A549 treated with dexamethasone at 1 μM for 4 hours (cell line): ENCODE data around the gene SLC14A1. TPM values are rescaled to one million over a fixed set of nuclear protein-coding genes. Genes with fewer than 3 reads are reported as not detected.

ENCODE experiments used
- total RNA-seq: library from RNA; stranded (reverse); fragments of 200-300 nt; extraction: Qiagen RNA extraction; gene quantifications from 5 replicates; pipeline ENCODE4 v1.2.3, GENCODE V29; 2022

Gene SLC14A1
- not detected in 5 replicates for total RNA-seq

GRCh38 chr18:45723567-45724355, at the start of gene SLC14A1:
Gene SLC14A1, plus strand, starts transcription at chr18:45724181. Its CDS starts 6,140 bp downstream, at chr18:45730321.

Other genes starting within 250 kb of the SLC14A1 start
- not detected in 5 replicates for gene SLC14A2, start 108.7 kb upstream of the SLC14A1 start, total RNA-seq
- gene SIGLEC15, start 101.5 kb downstream of the SLC14A1 start, total RNA-seq: not detected in 5 replicates
- gene EPG5, start 243.1 kb downstream of the SLC14A1 start, total RNA-seq: 3.3 to 4.9 TPM (median 4.1 TPM) in 5 replicates